Endometrial microvascular endothelial cells (primary cell): Measurements from ENCODE around the gene XAGE1B. TPM values are rescaled to one million over a fixed set of nuclear protein-coding genes. Genes with fewer than 3 reads are reported as not detected.

Experiments
- total RNA-seq: library from RNA; depleted of rRNA; stranded (reverse); fragments of >200 nt; gene quantifications from one replicate; pipeline ENCODE4 v1.2.3, GENCODE V29; 2015; ENCODE audit errors: inconsistent ontology term

XAGE1B gene
- total RNA-seq, 1 donor from 2014 or later = not detected

Other genes starting within 250 kb of the XAGE1B start
- gene XAGE2, start 148.0 kb downstream of the XAGE1B start, total RNA-seq = not detected
- not detected for gene XAGE1A, start 21.3 kb downstream of the XAGE1B start, total RNA-seq
- gene SSX7, start 137.8 kb upstream of the XAGE1B start, total RNA-seq = not detected
- gene SSX2, start 190.1 kb upstream of the XAGE1B start, total RNA-seq = not detected
- not detected for gene SSX2B, start 234.2 kb upstream of the XAGE1B start, total RNA-seq